WTC11 (cell line): ENCODE measurements around the gene SPDYC.

Experiments used
- SMAD3 ChIP-seq: sonication (generic); formaldehyde crosslinking; IDR thresholded peaks from 2 replicates; pipeline ENCODE4 v1.8.0; 2022; ENCODE audit warnings: missing genetic modification reagents, mild to moderate bottlenecking, borderline replicate concordance
- TCF7 ChIP-seq: sonication (generic); formaldehyde crosslinking; IDR thresholded peaks from 2 replicates; pipeline ENCODE4 v1.8.0; 2022; ENCODE audit warnings: mild to moderate bottlenecking, low read depth, missing genetic modification reagents, moderate library complexity

DNA sequence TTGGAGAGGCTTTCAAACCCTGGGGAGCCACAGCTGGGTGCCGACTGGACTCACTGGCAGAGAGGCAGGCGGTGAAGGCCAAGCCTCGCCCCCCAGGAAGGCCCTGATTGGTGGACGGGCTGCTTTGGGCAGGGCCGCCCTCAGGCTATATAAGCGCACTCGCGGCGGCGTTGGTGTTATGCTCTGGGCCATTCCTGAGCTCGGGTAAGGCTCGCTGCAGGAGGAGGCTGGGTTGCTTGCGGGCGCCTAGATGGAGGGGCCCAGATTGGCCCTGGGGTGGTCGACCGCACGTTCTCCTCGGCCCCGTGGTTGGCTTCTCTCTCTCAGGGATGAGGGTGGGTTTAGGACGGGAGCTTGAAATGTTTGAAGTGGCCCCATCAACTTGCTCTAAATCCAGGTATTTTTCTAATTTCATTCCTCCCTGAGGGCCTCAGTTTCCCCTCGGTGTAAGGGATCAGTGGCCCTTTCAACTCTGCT lies at the start of gene SPDYC:
- TF ChIP-seq TCF7 (no peak), SMAD3 (no peak)
